SK-N-MC (cell line): ENCODE results near the gene CYP2J2.
"Not testable (repeated sequence)": the region's sequence is repeated elsewhere in the genome, so short reads cannot be mapped to it uniquely, and the experiment has no call there.

Source experiments
- DNase-seq: peaks from one replicate; pipeline ENCODE4 v3.0.0-alpha.2; 2011; ENCODE audit warnings: low read depth, low spot score
- H3K27ac ChIP-seq: fragments of 200-600 bp; sonication (generic); 2 replicates; pipeline ENCODE4 v1.5.1; 2016; ENCODE audit warnings: mixed run types
- H3K36me3 ChIP-seq: fragments of 200-600 bp; sonication (generic); 2 replicates; pipeline ENCODE4 v1.6.1; 2017; ENCODE audit warnings: antibody characterized with exemption, low read length, mixed read lengths; ENCODE audit not compliant: insufficient read depth
- H3K4me3 ChIP-seq: fragments of 200-600 bp; sonication (generic); 2 replicates; pipeline ENCODE4 v1.5.1; 2016
- H3K9ac ChIP-seq: fragments of 200-600 bp; sonication (generic); 2 replicates; pipeline ENCODE4 v1.8.0; 2017; ENCODE audit warnings: mixed run types, mixed read lengths; ENCODE audit not compliant: insufficient read length
- H3K9me3 ChIP-seq: fragments of 200-600 bp; sonication (generic); 2 replicates; pipeline ENCODE4 v1.6.1; 2017; ENCODE audit warnings: low read depth, mild to moderate bottlenecking, antibody characterized with exemption, low read length, moderate library complexity, mixed read lengths
- EZH2 ChIP-seq: fragments of 200-600 bp; sonication (generic); IDR thresholded peaks from one replicate; pipeline ENCODE4 v1.6.1; 2017; ENCODE audit warnings: antibody characterized with exemption
- FOXP2 ChIP-seq: optimal IDR thresholded peaks from 2 replicates; pipeline ENCODE3; 2011; ENCODE audit warnings: mild to moderate bottlenecking, moderate library complexity; ENCODE audit not compliant: insufficient read depth; ENCODE audit errors: extremely low read length, control extremely low read depth
- POLR2AphosphoS5 ChIP-seq: IDR thresholded peaks from 2 replicates; pipeline ENCODE4 v1.6.1; 2012; ENCODE audit warnings: mild to moderate bottlenecking, low read depth, low read length, borderline replicate concordance

The CYP2J2 gene

GRCh38 chr1:59926381-59927123 is at the start of gene CYP2J2:
Gene CYP2J2, minus strand, starts transcription at chr1:59926773. Its CDS starts 27 bp downstream, at chr1:59926746.
- peak; percentile 57 for TF ChIP-seq POLR2AphosphoS5
- no peak for TF ChIP-seq FOXP2
- no peak for TF ChIP-seq EZH2
- peaks cover 6% of the 10 kb centered on the region; the same call in 1 of the 2 replicates for H3K9me3 ChIP-seq
- DNase-seq = no peak
- H3K9ac ChIP-seq = peak within 1 kb of the TSS; percentile 64
- H3K36me3 ChIP-seq = no peaks in the 10 kb centered on the region
- peak within 1 kb of the TSS; percentile 93 for H3K4me3 ChIP-seq
- no peak within 1 kb of the TSS for H3K27ac ChIP-seq

DNA sequence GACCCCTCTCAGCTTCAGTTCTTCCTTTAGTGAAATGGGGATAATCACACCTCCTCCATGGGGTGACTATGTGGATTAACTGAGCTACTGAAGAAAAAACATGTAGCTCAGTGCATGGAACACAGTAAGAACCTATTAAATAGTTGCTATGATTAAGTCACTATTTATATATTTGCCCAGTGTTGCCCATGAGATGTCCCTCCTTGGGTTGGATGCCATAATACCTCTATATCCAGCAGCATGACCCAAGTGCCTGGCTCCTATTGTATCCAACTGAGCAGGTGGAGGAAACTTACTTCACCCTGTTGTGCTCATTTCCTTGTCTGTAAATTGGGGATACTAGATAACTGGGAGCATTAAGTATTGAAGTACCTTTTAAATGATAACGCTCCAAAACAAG is 47.1 kb upstream of the CYP2J2 start:
- Histone ChIP-seq H3K36me3 (no peaks in the 10 kb centered on the region), H3K9me3 (no peaks in the 10 kb centered on the region), H3K9ac (no peak overlapping the region), H3K27ac (no peak overlapping the region), H3K4me3 (no peak overlapping the region)
- DNase-seq = no peak
- no peak for TF ChIP-seq EZH2
- TF ChIP-seq FOXP2 = no peak
- TF ChIP-seq POLR2AphosphoS5 = no peak

- Histone ChIP-seq H3K4me3 (no peak overlapping the region), H3K27ac (no peak overlapping the region), H3K9ac (no peak overlapping the region), H3K36me3 (no peaks in the 10 kb centered on the region), H3K9me3 (no peaks in the 10 kb centered on the region)
- no peak for DNase-seq
- TF ChIP-seq EZH2 = no peak
- no peak for TF ChIP-seq POLR2AphosphoS5
- no peak for TF ChIP-seq FOXP2
Observed at GRCh38 chr1:59972216-59972927, 45.8 kb upstream of the CYP2J2 start.

- Histone ChIP-seq H3K4me3 (peak overlapping the region; percentile 59), H3K9me3 (no peaks in the 10 kb centered on the region)
Observed at GRCh38 chr1:59971464-59971911, 44.9 kb upstream of the CYP2J2 start.

DNA sequence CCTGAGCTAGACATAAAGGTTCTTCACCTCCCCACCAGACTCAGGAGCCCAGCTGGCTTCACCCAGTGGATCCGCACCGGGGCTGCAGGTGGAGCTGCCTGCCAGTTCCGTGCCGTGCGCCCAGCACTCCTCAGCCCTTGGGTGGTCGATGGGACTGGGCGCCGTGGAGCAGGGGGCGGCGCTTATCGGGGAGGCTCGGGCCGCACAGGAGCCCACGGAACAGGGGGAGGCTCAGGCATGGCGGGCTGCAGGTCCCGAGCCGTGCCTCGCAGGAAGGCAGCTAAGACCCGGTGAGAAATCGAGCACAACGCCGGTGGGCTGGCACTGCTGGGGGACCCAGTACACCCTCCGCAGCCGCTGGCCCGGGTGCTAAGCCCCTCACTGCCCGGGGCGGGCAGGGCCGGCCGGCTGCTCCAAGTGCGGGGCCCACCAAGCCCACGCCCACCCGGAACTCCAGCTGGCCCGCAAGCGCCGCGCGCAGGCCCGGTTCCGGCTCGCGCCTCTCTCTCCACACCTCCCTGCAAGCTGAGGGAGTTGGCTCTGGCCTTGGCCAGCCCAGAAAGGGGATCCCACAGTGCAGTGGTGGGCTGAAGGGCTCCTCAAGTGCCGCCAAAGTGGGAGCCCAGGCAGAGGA is 43.1 kb upstream of the CYP2J2 start:
- H3K9me3 ChIP-seq, H3K36me3 ChIP-seq, H3K4me3 ChIP-seq, H3K9ac ChIP-seq, DNase-seq, H3K27ac ChIP-seq: not testable (repeated sequence)

More at GRCh38 chr1:59971464-59971911, 44.9 kb upstream of the CYP2J2 start:
- Histone ChIP-seq H3K9ac (peak overlapping the region; percentile 39), H3K27ac (no peak overlapping the region), H3K36me3 (no peaks in the 10 kb centered on the region)
- no peak for DNase-seq
- TF ChIP-seq EZH2 (no peak), POLR2AphosphoS5 (no peak), FOXP2 (no peak)

DNA sequence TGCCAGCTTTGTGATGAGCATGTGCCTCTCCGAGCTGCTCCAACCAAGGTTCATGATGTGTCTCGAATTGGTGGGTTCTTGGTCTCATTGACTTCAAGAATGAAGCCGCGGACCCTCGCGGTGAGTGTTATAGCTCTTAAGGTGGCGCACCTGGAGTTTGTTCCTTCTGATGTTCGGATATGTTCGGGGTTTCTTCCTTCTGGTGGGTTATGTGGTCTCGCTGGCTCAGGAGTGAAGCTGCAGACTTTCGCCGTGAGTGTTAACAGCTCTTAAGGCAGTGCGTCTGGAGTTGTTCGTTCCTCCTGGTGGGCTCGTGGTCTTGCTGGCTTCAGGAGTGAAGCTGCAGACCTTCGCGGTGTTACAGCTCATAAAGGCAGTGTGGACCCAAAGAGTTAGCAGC is 42.2 kb upstream of the CYP2J2 start:
- H3K9ac ChIP-seq, H3K27ac ChIP-seq, H3K9me3 ChIP-seq, H3K4me3 ChIP-seq, H3K36me3 ChIP-seq, DNase-seq: not testable (repeated sequence)

DNA sequence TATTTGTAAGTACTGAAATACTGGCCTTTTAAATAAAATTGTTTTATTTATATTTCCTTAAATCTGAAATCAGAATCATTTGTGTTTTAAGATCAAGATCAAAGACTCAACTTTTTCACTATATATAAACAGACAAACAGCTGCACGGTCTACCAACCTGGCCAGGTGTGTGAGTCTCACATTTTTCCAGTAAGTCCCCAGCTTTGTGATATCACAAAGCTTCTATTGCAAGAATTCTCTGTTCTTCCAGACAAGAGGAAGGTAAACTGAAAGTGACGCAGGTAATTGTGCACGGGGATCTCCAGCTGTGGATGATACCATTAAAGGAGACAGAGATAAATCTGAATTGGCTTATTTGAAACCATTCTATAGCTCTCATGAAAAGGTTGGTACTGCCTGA is 41.2 kb upstream of the CYP2J2 start:
- DNase-seq = no peak
- H3K9ac ChIP-seq = no peak overlapping the region
- H3K4me3 ChIP-seq = no peak overlapping the region
- no peaks in the 10 kb centered on the region for H3K9me3 ChIP-seq
- no peaks in the 10 kb centered on the region for H3K36me3 ChIP-seq
- TF ChIP-seq POLR2AphosphoS5 (no peak), EZH2 (no peak), FOXP2 (no peak)
- H3K27ac ChIP-seq = no peak overlapping the region

DNA sequence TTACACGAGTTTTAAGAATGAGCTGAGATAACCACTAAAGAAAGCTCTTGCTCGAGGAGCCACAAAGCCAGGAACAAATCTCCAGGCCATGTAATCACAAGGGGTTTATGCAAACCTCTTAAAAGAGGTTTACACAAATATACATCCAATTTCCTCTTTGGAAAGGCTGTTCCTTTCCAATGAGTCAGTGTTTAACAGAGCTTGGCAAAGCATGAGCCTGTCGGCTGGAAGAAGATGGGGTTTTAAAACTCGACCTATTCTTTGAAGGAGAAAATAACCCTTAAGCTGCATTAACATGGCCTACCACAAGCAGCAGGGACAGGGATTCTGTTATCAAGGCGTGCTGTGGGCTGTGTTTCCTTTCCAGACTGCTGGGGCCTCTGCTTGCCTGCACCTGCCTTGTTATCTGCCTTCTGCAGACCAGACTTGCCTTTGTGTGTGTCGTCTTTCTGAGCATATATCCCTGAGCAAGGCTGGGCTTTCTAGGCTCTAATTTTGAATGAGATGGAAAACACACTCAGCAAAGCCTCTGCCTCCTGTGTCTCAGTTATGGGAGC is 40.6 kb upstream of the CYP2J2 start:
- DNase-seq = no peak
- Histone ChIP-seq H3K27ac (no peak overlapping the region), H3K4me3 (no peak overlapping the region), H3K9me3 (no peaks in the 10 kb centered on the region), H3K36me3 (no peaks in the 10 kb centered on the region), H3K9ac (no peak overlapping the region)
- TF ChIP-seq POLR2AphosphoS5 = no peak
- TF ChIP-seq EZH2 = no peak
- no peak for TF ChIP-seq FOXP2
